Motor neuron (in vitro differentiated cells): Measurements from ENCODE around the gene HERPUD1. TPM values are rescaled to one million over a fixed set of nuclear protein-coding genes. Genes with fewer than 3 reads are reported as not detected.

Experiments
- ATAC-seq, 8 experiments: fragments of 200-7000 bp; cut with Tn5 transposase; replicated peaks in 6 of 8; 2 replicates each; pipeline ENCODE4 v1.8.0; 2021; ENCODE audit warnings: mild to moderate bottlenecking in 8 of 8, moderate library complexity in 8 of 8
- H3K27ac ChIP-seq, 2 donors: fragments of 250-450 bp; sonication (Bioruptor Pico); 2 replicates each; pipeline ENCODE4 v1.9.0; 2021; ENCODE audit warnings: antibody characterized with exemption in 2 of 2, mild to moderate bottlenecking in 2 of 2, moderate library complexity in 1 of 2
- H3K4me1 ChIP-seq, 2 donors: fragments of 250-450 bp; sonication (Bioruptor Pico); replicated peaks in 1 of 2; 2 replicates each; pipeline ENCODE4 v1.6.1; 2021; ENCODE audit warnings: antibody characterized with exemption in 2 of 2, mild to moderate bottlenecking in 2 of 2, moderate library complexity in 1 of 2
- H3K4me3 ChIP-seq, 5 donors: fragments of 250-450 bp; sonication (Bioruptor Pico); 2 replicates each; pipeline ENCODE4 v1.9.0; 2021; ENCODE audit warnings: antibody characterized with exemption in 5 of 5, mild to moderate bottlenecking in 5 of 5, moderate library complexity in 4 of 5
- WGBS, 10 experiments: fragments of 450-650 bp; shearing (Covaris generic); methylation state at CpG; one replicate each; pipeline ENCODE4 v1.0.0; 2022; 5-methylcytosine and 5-hydroxymethylcytosine counted together
- in situ Hi-C, 9 experiments: fragments of 400-800 bp; cut with MboI; loops; one replicate each; pipeline ENCODE4 v1.15.0; 2021; ENCODE audit warnings: low sequenced_read_pairs in 9 of 9, low pct_unique_long_range_greater_than_20kb in 2 of 9; ENCODE audit not compliant: unreplicated experiment in 9 of 9
- total RNA-seq, 8 experiments: library from RNA; unstranded; fragments of 300-600 nt; gene quantifications; 2 replicates each; pipeline versions ENCODE4 v1.2.3 to v1.2.4, GENCODE V29; 2022

HERPUD1 gene
- total RNA-seq, 8 experiments from 2014 or later, result 53.4 to 218 (median 119) TPM

DNA sequence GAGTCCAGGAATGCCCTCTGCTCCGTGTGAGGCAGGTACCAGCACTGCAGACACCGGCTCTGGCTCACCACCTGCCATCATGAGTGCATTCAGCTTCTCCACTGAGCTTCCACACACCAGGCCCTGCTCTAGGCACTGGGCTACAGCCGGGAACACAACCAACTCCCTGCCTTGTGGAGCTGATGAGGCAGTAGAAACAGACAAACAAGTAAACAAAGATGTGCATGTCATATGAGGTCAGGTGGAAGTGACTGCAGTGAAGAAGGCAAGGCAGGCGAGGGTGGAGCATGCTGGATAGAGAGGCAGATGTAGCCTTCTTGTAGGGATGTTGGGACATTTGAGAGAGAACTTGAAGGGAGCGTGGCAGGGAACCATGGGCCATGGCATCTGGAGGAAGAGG lies 62.4 kb downstream of the HERPUD1 start:
- Histone ChIP-seq H3K4me1 (peaks cover 0 to 3% of the 10 kb centered on the region in 2 donors), H3K27ac (no peak overlapping the region), H3K4me3 (no peak overlapping the region)
- in situ Hi-C loops, result no loop called here
- WGBS, 10 experiments, result 33 to 88% (median 78%) methylated on average over 1 to 3 of the region's 5 CpGs; no CpG with 5 or more reads in 1 of the 10 experiments
- peak in 3 of 8 experiments; percentile 5 to 40 (median 34) for ATAC-seq

Other genes starting within 250 kb of the HERPUD1 start
- 1,000 to 10,000 TPM in 1 of 8 experiments, 10 to 100 TPM in 7; 21.9 to 1,765 (median 42.9) TPM for gene MT1X, start 249.7 kb upstream of the HERPUD1 start, total RNA-seq
- 100 to 1,000 TPM in 2 of 8 experiments, 10 to 100 TPM in 6; 48.6 to 123 (median 95.5) TPM for gene NUP93, start 202.0 kb upstream of the HERPUD1 start, total RNA-seq
- under 1 TPM in 5 of 8 experiments, not detected in 3; 0.05 to 0.81 (median 0.35) TPM for gene SLC12A3, start 66.9 kb upstream of the HERPUD1 start, total RNA-seq
- gene CETP, start 29.8 kb downstream of the HERPUD1 start, total RNA-seq, result under 1 TPM; 0.05 to 0.84 (median 0.29) TPM
- 10 to 100 TPM in 3 of 8 experiments, 1 to 10 TPM in 2, under 1 TPM in 3; 0.16 to 38.8 (median 3.4) TPM for gene NLRC5, start 57.4 kb downstream of the HERPUD1 start, total RNA-seq
- gene CPNE2, start 160.4 kb downstream of the HERPUD1 start, total RNA-seq, result 10 to 100 TPM; 14.7 to 71.4 (median 19.1) TPM